Astrocyte of the spinal cord (primary cell): ENCODE data around the gene ACSF2.
"Not testable (repeated sequence)": the region's sequence is repeated elsewhere in the genome, so short reads cannot be mapped to it uniquely, and the experiment has no call there.

Experiments
- DNase-seq: peaks from one replicate; pipeline ENCODE4 v3.0.0; 2011; ENCODE audit warnings: low read depth, low spot score
- H3K4me3 ChIP-seq: 2 replicates; pipeline ENCODE4 v1.5.1; 2011; ENCODE audit warnings: low read depth, mild to moderate bottlenecking, low read length, moderate library complexity
- in situ Hi-C: cut with HindIII; loops from 2 replicates; pipeline ENCODE4 v1.10.0; 2017; ENCODE audit warnings: low sequenced_read_pairs
- TF ChIP-seq, protein P1 (sequence below): IDR thresholded peaks from 2 replicates; pipeline ENCODE4 v1.5.1; 2012; ENCODE audit warnings: low read depth, mild to moderate bottlenecking, low read length, inconsistent platforms

The ACSF2 gene

DNA sequence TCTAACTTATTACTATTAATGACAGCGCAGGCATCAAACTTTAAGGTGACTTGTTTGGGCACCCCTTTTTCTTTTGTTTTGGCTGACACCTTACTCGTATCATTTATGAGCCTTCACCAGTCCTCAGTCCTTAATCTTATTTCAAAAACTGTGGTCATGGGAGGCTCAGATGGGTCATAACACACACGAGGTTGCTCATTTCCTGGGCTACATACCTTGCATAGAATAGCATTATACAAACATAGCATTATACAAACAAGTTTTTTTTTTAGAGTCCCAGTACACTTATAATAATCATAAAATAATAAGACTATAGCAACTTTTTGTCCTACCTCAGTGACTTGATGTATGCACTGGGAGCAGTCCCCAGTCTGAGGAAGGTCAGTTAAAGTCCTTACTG, 11.2 kb upstream of the ACSF2 start:
- TF ChIP-seq, protein P1, sequence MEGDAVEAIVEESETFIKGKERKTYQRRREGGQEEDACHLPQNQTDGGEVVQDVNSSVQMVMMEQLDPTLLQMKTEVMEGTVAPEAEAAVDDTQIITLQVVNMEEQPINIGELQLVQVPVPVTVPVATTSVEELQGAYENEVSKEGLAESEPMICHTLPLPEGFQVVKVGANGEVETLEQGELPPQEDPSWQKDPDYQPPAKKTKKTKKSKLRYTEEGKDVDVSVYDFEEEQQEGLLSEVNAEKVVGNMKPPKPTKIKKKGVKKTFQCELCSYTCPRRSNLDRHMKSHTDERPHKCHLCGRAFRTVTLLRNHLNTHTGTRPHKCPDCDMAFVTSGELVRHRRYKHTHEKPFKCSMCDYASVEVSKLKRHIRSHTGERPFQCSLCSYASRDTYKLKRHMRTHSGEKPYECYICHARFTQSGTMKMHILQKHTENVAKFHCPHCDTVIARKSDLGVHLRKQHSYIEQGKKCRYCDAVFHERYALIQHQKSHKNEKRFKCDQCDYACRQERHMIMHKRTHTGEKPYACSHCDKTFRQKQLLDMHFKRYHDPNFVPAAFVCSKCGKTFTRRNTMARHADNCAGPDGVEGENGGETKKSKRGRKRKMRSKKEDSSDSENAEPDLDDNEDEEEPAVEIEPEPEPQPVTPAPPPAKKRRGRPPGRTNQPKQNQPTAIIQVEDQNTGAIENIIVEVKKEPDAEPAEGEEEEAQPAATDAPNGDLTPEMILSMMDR, result no peak
- in situ Hi-C loops, result no loop called here
- DNase-seq, result no peak
- no peak overlapping the region for H3K4me3 ChIP-seq

DNA sequence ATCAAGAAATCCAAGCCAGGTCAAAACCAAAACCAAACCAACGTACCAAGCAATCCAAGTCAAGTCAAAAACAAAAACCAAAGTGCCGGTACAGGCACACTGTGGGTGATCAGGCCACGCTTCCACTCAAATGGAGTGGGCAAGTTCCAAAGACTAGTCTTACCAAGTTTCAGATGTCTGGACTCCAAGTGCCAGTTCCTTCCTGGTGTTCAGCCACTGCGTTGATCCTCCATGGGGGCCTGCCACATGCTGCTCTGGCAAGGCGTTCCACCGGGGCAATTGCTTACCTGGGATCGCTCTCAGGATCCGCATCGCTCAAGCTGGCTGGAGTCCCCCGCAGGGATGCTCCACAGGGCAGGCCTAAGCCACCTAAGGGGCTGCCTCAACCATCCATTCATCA, 6.4 kb upstream of the ACSF2 start:
- in situ Hi-C loops, result not testable (repeated sequence)

DNA sequence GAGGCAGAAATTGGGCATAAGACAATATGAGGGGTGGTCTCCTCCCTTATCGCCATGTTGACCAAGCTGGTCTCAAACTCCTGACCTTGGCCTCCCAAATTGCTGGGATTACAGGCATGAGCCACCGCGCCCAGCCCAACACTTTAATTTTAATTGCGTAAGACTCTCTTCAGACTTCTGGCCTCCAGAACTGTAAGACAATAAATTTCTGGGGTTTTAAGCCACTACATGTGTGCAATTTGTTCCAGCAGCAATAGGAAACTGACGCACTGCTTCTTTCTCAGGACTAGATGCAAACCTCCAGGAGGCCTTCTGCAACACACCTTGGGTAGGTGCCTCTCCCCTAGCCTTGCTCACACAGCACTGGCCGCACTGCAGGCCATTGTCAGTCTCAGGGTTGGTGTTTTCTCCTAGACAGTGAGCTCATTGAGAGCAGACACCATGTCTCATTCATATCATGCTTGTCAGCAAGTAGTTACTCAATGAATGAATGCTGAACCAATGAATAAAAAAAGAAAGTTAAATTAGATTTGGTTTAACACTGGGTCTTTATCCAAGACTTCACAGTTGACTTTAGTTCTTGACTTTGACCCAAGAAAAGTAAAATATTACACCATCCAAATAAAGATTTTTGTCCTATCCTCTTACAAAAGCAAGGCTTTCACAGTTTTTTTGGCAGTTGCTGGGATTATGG, 5.5 kb upstream of the ACSF2 start:
- no peak overlapping the region for H3K4me3 ChIP-seq
- in situ Hi-C loops, result no loop called here
- no peak for DNase-seq
- TF ChIP-seq, protein P1, result no peak

More for the DNA sequence above, 6.4 kb upstream of the ACSF2 start:
- not testable (repeated sequence) for DNase-seq, H3K4me3 ChIP-seq

DNA sequence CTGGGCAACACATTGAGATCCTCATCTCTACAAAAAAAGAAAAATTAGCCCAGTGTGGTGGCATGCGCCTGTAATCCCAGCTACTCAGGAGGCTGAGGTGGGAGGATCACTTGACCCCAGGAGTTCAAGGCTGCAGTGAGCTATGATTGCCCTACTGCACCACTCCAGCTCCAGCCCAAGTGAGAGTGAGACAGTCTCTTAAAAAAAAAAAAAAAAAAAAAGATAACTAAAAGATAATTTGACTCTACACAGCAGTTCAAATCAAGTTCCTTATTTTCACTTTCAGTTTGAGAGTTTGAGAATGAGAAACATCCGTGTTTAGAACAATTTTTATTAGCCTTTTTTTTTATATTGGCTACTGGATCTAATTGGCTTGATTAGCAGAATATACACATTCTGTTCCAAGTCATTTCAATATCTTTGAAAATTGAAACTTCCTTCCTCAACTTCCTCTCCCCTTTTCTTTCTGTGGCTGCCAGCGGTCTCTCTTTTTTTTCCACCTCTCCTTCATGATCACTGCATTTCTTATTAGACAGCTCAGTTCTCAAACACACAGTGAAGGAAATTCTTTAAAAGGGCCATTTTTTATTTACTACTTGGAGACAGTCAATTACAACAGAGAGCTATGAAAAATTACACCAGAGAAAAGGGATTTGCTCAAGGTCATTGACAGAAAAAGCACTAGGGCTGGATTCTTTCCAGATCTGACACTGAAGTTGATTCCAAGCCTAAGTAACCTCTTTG, 4.5 kb upstream of the ACSF2 start:
- no peak overlapping the region for H3K4me3 ChIP-seq
- TF ChIP-seq, protein P1, result no peak
- in situ Hi-C loops, result no loop called here
- peak; percentile 31 for DNase-seq

DNA sequence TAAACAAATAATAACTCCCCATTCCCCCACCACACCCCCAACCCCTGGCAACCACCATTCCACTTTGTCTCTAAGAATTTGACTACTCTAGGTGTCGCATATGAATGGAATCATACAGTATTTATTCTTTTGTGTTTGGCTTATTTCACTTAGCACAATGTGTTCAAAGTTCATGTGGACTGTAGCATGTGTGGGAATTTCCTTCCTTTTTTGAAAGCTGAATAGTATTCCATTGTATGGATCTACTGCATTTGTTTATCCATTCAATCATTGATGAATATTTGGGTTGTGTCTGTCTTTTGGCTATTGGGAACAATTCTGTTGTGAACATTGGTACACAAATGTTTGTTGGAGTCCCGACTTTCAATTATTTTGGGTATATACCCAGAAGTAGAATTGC, 3.3 kb upstream of the ACSF2 start:
- TF ChIP-seq, protein P1, result no peak
- in situ Hi-C loops, result no loop called here
- no peak for DNase-seq
- no peak overlapping the region for H3K4me3 ChIP-seq

DNA sequence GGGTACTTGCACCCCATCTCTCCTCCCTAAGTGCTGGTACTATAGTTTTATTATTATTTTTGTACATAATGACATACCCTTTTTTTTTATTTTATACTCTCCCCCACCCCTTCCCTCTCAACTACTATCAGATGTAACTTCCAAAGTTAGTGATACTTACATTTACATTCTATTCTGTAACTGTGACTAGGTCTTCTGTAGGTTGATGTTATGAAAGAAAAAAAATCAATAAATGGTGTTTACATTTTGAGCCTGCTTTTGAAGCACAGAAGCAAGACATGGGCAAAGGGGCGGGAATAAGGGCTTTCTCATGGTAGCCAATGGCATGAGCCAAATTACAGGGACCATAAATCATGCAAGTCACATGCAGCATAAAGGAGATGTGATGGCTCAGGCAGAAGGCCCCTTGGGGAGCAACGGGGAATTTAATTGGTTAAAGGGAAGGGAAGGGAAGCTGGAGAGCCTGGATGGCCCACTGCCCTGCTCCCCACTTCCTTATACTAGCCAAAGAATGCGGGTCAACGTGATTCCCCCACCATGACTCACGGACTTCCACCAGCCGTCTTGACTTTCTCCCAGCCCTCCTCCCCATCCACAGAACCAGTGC, 2.4 kb upstream of the ACSF2 start:
- DNase-seq, result peak; percentile 83

More for the DNA sequence above, 2.4 kb upstream of the ACSF2 start:
- TF ChIP-seq, protein P1, result no peak
- H3K4me3 ChIP-seq, result no peak overlapping the region
- in situ Hi-C loops, result no loop called here
